Motor neuron (in vitro differentiated cells): ENCODE results near the gene ZNF334. TPM values are rescaled to one million over a fixed set of nuclear protein-coding genes. Genes with fewer than 3 reads are reported as not detected.

ENCODE experiments used
- ATAC-seq, 8 experiments: fragments of 200-7000 bp; cut with Tn5 transposase; replicated peaks in 6 of 8; 2 replicates each; pipeline ENCODE4 v1.8.0; 2021; ENCODE audit warnings: mild to moderate bottlenecking in 8 of 8, moderate library complexity in 8 of 8
- H3K27ac ChIP-seq, 2 donors: fragments of 250-450 bp; sonication (Bioruptor Pico); 2 replicates each; pipeline ENCODE4 v1.9.0; 2021; ENCODE audit warnings: antibody characterized with exemption in 2 of 2, mild to moderate bottlenecking in 2 of 2, moderate library complexity in 1 of 2
- H3K4me1 ChIP-seq, 2 donors: fragments of 250-450 bp; sonication (Bioruptor Pico); replicated peaks in 1 of 2; 2 replicates each; pipeline ENCODE4 v1.6.1; 2021; ENCODE audit warnings: antibody characterized with exemption in 2 of 2, mild to moderate bottlenecking in 2 of 2, moderate library complexity in 1 of 2
- H3K4me3 ChIP-seq, 5 donors: fragments of 250-450 bp; sonication (Bioruptor Pico); 2 replicates each; pipeline ENCODE4 v1.9.0; 2021; ENCODE audit warnings: antibody characterized with exemption in 5 of 5, mild to moderate bottlenecking in 5 of 5, moderate library complexity in 4 of 5
- WGBS, 10 experiments: fragments of 450-650 bp; shearing (Covaris generic); methylation state at CpG; one replicate each; pipeline ENCODE4 v1.0.0; 2022; 5-methylcytosine and 5-hydroxymethylcytosine counted together
- in situ Hi-C, 9 experiments: fragments of 400-800 bp; cut with MboI; loops; one replicate each; pipeline ENCODE4 v1.15.0; 2021; ENCODE audit warnings: low sequenced_read_pairs in 9 of 9, low pct_unique_long_range_greater_than_20kb in 2 of 9; ENCODE audit not compliant: unreplicated experiment in 9 of 9
- total RNA-seq, 8 experiments: library from RNA; unstranded; fragments of 300-600 nt; gene quantifications; 2 replicates each; pipeline versions ENCODE4 v1.2.3 to v1.2.4, GENCODE V29; 2022

The ZNF334 gene
- 10 to 100 TPM in 5 of 8 experiments, 1 to 10 TPM in 3; 4.0 to 18.2 (median 11.0) TPM for total RNA-seq

GRCh38 chr20:46512943-46513844 is at the start of gene ZNF334:
ZNF334 (minus strand) TSS chr20:46513559; CDS start chr20:46512102, 1,457 bp downstream.
- Histone ChIP-seq H3K4me1 (peaks cover 0 to 6% of the 10 kb centered on the region in 2 donors), H3K27ac (peak within 1 kb of the TSS; percentile 52 to 57), H3K4me3 (peak within 1 kb of the TSS; percentile 59 to 99 (median 74))
- in situ Hi-C loops = loop anchor here in 1 of 9 experiments (25.0 kb wide), 1 partner anchor 174 kb away; the partner anchor contains the start of gene TP53RK
- 0 to 36% (median 17%) methylated on average over 1 to 9 of the region's 49 CpGs; no CpG with 5 or more reads in 1 of the 10 experiments for WGBS, 10 experiments
- ATAC-seq = peak; percentile 83 to 99 (median 98)

DNA sequence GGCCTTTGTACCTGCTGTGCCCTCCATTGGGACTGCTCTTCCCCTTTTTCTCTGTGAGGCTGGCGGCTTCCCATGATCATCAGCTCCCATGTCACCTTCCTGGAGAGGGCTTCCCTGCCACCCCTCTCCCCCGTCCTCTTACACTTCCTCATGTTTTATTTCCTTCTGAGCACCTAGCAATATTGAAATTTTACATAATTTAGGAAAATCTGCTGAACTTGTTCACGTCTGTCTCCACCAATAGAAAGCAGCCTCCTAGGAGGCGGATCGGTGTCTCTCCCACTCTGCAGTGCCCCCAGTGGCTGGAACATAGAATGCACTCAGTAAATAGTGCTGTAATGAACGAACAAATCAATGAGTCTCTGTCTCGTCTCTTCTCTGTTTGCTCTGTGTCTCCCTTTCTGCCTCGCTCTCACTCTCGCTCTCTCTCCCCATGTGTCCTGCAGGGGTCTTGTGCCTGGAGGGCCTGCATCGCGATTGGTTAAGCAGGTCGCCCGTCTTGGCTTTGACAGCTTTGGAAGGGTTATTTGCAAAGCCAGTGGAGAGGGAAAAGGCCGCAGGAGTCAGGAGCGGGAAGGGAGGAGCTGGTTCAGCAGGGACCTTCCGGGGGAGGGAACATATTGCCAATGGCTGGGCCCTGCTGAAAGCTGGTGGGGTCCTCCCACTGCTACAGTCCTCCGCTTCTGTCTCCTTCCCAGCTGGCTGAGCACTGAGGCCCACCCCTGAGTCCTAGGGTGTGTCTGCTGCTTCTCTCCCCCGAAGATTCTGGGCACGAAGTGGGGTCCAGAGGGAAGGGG is 49.2 kb upstream of the ZNF334 start:
- peak; percentile 36 to 90 (median 85) for ATAC-seq

DNA sequence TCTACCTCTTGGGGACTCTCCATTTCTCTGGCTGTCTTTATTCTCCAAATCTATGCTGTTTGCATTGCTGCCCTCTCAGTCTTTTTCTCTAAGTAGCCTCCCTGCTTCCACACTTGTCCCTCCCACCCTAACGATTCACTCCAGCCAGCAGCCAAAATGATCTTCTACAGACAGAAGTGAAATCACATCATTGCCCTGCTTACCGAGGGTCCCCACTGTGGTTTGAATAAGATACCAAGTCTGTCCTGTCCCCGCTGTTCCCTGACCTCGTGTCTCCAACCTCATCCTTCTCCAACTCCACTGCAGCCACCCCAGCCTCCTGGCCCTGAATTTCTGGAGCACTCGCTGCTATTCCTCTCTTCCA is 48.6 kb upstream of the ZNF334 start:
- Histone ChIP-seq H3K4me3 (peak overlapping the region in 4 of 5 donors; percentile 7 to 29 (median 24)), H3K27ac (peak overlapping the region; percentile 46 to 74), H3K4me1 (peaks cover 46 to 52% of the 10 kb centered on the region in 2 donors)
- in situ Hi-C loops = loop anchor here in 1 of 9 experiments (25.0 kb wide), 1 partner anchor 125 kb away; the partner anchor contains the start of gene TP53RK
- no peak for ATAC-seq
- 40 to 79% (median 46%) methylated on average over 2 to 4 of the region's 5 CpGs; no CpG with 5 or more reads in 5 of the 10 experiments for WGBS, 10 experiments

More for the DNA sequence above, 49.2 kb upstream of the ZNF334 start:
- Histone ChIP-seq H3K27ac (peak overlapping the region; percentile 46 to 74), H3K4me3 (peak overlapping the region in 4 of 5 donors; percentile 7 to 29 (median 24)), H3K4me1 (peaks cover 40 to 49% of the 10 kb centered on the region in 2 donors)
- WGBS, 10 experiments = 0 to 12% (median 0%) methylated on average over 1 to 16 of the region's 19 CpGs; no CpG with 5 or more reads in 1 of the 10 experiments
- in situ Hi-C loops = loop anchor here in 1 of 9 experiments (25.0 kb wide), 1 partner anchor 125 kb away; the partner anchor contains the start of gene TP53RK

DNA sequence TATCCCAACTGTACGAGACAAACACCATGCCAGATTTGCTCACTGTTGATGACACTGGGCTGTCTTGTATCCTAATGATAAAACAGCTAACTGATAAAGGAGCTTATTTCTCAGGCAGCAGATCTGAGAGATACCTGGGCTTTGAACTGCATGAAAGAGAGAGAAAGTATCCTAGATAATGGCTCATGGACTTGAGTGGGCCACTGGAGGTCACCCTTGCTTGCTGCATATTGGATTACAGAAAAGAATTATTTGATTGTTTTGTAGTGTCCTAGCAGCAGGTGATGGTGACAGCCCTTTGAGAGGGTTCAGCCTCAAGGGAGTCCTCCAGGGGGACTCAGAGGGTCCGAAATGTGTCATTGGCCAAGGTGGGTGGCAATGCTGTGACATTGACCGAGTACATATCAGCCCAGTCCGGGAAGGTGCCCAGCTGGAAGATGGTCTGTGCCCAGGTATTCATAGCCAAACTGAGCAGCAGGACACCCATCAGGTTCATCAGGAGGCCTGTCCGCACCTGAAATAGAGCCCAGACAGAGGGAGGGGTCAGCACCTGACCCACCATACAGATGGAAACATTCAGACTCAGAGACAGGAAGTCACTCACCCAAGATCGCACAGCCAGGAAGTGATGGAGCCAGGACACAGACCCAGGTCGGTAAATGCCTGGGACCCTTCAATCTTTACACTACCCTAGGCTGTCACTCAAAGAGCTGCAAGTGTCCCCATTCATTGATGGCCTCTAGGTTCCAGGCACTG is 46.5 kb upstream of the ZNF334 start:
- Histone ChIP-seq H3K4me3 (no peak overlapping the region), H3K4me1 (peaks cover 61 to 62% of the 10 kb centered on the region in 2 donors), H3K27ac (no peak overlapping the region)
- no peak for ATAC-seq
- in situ Hi-C loops = loop anchor here in 1 of 9 experiments (25.0 kb wide), 1 partner anchor 127 kb away; the partner anchor contains the start of gene TP53RK
- 57 to 100% (median 88%) methylated on average over 1 to 5 of the region's 7 CpGs; no CpG with 5 or more reads in 1 of the 10 experiments for WGBS, 10 experiments

DNA sequence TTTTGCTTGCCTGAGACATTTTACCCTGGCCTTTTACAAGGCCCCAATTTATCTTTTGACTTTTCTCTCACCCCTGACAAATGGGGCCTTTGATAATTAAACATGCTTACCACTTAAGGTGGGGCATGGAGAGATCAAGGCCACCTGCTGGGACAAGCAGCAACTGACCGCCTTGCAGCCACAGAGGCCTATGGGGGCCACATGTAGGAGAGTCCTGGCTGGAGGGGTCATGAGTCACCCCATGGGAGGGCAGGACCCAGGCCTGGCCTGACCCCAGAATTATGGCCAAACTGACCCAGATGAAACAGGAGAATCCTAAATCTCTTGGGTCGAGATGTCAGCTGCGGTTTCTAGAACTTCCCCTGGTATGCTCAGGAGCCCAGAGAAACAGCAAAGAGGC is 45.6 kb upstream of the ZNF334 start:
- WGBS, 10 experiments = 80 to 92% (median 92%) methylated on average over 2 to 3 of the region's 3 CpGs; no CpG with 5 or more reads in 5 of the 10 experiments
- in situ Hi-C loops = loop anchor here in 1 of 9 experiments (25.0 kb wide), 1 partner anchor 128 kb away; the partner anchor contains the start of gene TP53RK
- Histone ChIP-seq H3K27ac (no peak overlapping the region), H3K4me1 (peaks cover 66% of the 10 kb centered on the region in 2 donors), H3K4me3 (no peak overlapping the region)
- ATAC-seq = no peak

DNA sequence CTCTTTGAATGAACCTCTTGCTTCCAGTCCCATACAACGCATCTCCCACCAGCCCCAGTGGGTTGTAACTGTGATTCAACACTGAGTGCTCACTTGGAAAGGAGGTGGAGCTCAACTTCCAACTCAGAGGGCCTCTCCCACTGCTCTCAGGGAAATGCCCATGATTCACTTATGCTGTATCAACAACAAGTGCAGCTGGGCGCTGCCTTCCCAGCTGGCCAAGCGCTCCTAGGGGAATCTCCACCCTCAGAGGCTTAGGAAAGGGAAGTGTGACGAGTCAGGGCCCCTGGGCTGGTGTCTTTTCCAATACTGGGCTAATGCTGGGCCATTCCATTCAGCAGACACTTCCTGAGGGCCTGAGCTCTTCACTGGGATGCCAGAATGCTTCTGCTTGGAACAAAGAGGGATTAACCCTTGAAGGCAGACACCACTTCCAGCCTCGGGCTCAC is 45.2 kb upstream of the ZNF334 start:
- in situ Hi-C loops = loop anchor here in 1 of 9 experiments (25.0 kb wide), 1 partner anchor 129 kb away; the partner anchor contains the start of gene TP53RK
- WGBS, 10 experiments = 0 to 82% (median 57%) methylated on average over 1 to 4 of the region's 5 CpGs; no CpG with 5 or more reads in 5 of the 10 experiments
- peaks cover 61 to 62% of the 10 kb centered on the region in 2 donors for H3K4me1 ChIP-seq
- ATAC-seq = peak; percentile 42 to 96 (median 60)
- H3K27ac ChIP-seq = no peak overlapping the region
- H3K4me3 ChIP-seq = no peak overlapping the region

DNA sequence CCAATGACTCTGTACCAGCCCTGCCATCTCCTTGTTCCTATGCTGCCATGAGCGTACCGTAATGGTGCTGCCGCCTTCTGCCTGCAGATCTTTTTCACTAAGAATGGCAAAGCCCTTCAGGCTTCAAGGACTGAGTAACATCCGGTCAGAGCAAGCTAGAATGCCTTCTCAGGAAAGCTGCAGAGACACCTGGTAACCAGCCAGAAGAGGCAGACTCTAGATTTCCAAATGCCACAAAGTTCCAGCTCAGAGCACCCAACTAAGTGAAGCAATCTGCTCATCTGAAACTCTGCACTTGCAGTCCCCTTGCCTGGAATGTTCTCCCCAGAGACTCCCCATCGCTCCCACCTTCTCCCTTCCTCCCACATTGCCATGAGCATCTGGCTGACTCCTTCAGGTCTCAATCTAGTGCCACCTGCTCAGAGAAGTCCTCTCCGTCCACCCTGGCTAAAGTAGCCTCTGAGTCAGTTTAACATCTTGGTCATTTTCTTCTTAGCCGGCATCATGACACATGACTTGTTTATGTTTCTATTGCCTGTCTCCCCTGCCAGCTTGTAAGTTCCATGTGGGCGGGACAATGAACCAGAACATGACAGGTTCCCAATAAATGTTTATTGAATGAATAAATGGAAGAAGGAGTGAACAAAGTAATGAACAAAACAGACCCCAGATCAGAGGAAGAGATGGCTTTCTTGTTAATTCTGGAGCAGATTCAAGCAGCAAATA is 44.0 kb upstream of the ZNF334 start:
- H3K4me1 ChIP-seq = peaks cover 58 to 59% of the 10 kb centered on the region in 2 donors
- in situ Hi-C loops = loop anchor here in 1 of 9 experiments (25.0 kb wide), 1 partner anchor 130 kb away; the partner anchor contains the start of gene TP53RK
- ATAC-seq = no peak
- H3K4me3 ChIP-seq = no peak overlapping the region
- H3K27ac ChIP-seq = no peak overlapping the region
- WGBS, 10 experiments = 17 to 100% (median 90%) methylated on average over 1 to 7 of the region's 8 CpGs; no CpG with 5 or more reads in 1 of the 10 experiments

GRCh38 chr20:46555370-46555956 is 42.1 kb upstream of the ZNF334 start:
- H3K4me1 ChIP-seq = peaks cover 52 to 55% of the 10 kb centered on the region in 2 donors
- peak overlapping the region; percentile 53 to 60 for H3K27ac ChIP-seq
- 0 to 100% (median 78%) methylated on average over 1 to 3 of the region's 4 CpGs; no CpG with 5 or more reads in 2 of the 10 experiments for WGBS, 10 experiments
- in situ Hi-C loops = loop anchor here in 1 of 9 experiments (25.0 kb wide), 1 partner anchor 132 kb away; the partner anchor contains the start of gene TP53RK
- H3K4me3 ChIP-seq = no peak overlapping the region
- ATAC-seq = peak in 3 of 8 experiments; percentile 25 to 33 (median 26)

- Histone ChIP-seq H3K27ac (peak overlapping the region; percentile 27 to 64), H3K4me1 (peaks cover 52 to 55% of the 10 kb centered on the region in 2 donors), H3K4me3 (no peak overlapping the region)
- 0 to 54% (median 10%) methylated on average over 1 to 2 of the region's 3 CpGs; no CpG with 5 or more reads in 5 of the 10 experiments for WGBS, 10 experiments
- ATAC-seq = peak in 4 of 8 experiments; percentile 15 to 79 (median 78)
- in situ Hi-C loops = loop anchor here in 1 of 9 experiments (25.0 kb wide), 1 partner anchor 132 kb away; the partner anchor contains the start of gene TP53RK
These were observed 41.5 kb upstream of the ZNF334 start for GRCh38 chr20:46554828-46555227.

- H3K4me1 ChIP-seq = peaks cover 50 to 53% of the 10 kb centered on the region in 2 donors
- WGBS, 10 experiments = 44 to 100% (median 88%) methylated on average over 1 to 3 of the region's 3 CpGs; no CpG with 5 or more reads in 1 of the 10 experiments
These were observed 40.6 kb upstream of the ZNF334 start for GRCh38 chr20:46553926-46554325.

More at GRCh38 chr20:46553926-46554325, 40.6 kb upstream of the ZNF334 start:
- H3K27ac ChIP-seq = peak overlapping the region in 1 of 2 donors; percentile 64
- no peak overlapping the region for H3K4me3 ChIP-seq
- in situ Hi-C loops = loop anchor here in 1 of 9 experiments (25.0 kb wide), 1 partner anchor 133 kb away; the partner anchor contains the start of gene TP53RK
- ATAC-seq = no peak
